ENCODE results near the gene EMILIN1.

EMILIN1 gene

GRCh38 chr2:27054721-27055120 lies 23.7 kb upstream of the EMILIN1 start:
- TF ChIP-seq, protein P1, sequence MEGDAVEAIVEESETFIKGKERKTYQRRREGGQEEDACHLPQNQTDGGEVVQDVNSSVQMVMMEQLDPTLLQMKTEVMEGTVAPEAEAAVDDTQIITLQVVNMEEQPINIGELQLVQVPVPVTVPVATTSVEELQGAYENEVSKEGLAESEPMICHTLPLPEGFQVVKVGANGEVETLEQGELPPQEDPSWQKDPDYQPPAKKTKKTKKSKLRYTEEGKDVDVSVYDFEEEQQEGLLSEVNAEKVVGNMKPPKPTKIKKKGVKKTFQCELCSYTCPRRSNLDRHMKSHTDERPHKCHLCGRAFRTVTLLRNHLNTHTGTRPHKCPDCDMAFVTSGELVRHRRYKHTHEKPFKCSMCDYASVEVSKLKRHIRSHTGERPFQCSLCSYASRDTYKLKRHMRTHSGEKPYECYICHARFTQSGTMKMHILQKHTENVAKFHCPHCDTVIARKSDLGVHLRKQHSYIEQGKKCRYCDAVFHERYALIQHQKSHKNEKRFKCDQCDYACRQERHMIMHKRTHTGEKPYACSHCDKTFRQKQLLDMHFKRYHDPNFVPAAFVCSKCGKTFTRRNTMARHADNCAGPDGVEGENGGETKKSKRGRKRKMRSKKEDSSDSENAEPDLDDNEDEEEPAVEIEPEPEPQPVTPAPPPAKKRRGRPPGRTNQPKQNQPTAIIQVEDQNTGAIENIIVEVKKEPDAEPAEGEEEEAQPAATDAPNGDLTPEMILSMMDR (IDR thresholded peaks at IDR 0.05; ENCODE audit: low read depth, low read length, missing control alignments), result no peak
- H3K4me3 ChIP-seq (replicated peaks; ENCODE audit: low read depth, low read length), result no peak overlapping the region
- no peak for DNase-seq (ENCODE audit: extremely low read depth, low read depth)

DNA sequence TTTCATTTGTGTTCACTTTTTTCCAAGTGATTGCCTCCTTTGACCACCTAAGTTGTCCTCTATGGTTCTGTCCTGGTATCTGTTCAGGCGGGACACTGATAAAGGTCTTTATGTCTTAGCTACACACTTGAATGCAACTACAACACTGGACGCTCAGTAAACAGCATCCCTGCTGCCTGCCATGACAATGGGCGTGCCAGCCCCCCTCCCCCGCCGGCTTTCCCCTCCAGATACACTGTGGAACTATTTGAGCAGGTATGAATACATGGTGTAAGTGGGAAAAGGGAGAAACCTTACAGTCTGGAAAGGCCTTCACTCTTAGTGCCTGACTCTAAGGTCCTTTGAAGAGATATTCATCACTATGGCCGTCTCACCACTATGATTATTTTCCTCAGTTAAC lies 21.2 kb upstream of the EMILIN1 start:
- DNase-seq (ENCODE audit: extremely low read depth, low read depth), result no peak
- TF ChIP-seq, protein P1 (IDR thresholded peaks at IDR 0.05; ENCODE audit: low read depth, low read length, missing control alignments), result no peak
- no peak overlapping the region for H3K4me3 ChIP-seq (replicated peaks; ENCODE audit: low read depth, low read length)

DNA sequence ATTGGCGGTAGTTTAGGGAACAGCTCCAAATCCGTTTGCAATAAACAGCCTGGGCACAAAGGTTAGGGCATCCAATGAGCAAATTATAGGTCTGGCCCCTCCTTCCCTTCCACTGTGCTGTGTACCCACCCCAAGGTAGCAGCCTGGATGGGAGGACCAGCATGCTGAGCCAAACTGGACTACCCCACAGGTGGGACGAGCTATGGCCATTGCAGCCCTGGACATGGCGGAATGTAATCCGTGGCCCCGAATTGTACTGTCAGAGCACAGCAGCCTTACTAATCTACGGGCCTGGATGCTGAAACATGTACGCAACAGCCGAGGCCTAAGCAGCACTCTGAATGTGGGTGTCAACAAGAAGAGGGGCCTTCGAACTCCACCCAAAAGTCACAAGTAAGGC lies 20.2 kb upstream of the EMILIN1 start:
- TF ChIP-seq, protein P1 (IDR thresholded peaks at IDR 0.05; ENCODE audit: low read depth, low read length, missing control alignments), result no peak
- no peak overlapping the region for H3K4me3 ChIP-seq (replicated peaks; ENCODE audit: low read depth, low read length)
- DNase-seq (ENCODE audit: extremely low read depth, low read depth), result no peak

- TF ChIP-seq, protein P1 (IDR thresholded peaks at IDR 0.05; ENCODE audit: low read depth, low read length, missing control alignments), result no peak
- no peak overlapping the region for H3K4me3 ChIP-seq (replicated peaks; ENCODE audit: low read depth, low read length)
- no peak for DNase-seq (ENCODE audit: extremely low read depth, low read depth)
These were observed 19.1 kb upstream of the EMILIN1 start for GRCh38 chr2:27059141-27059820.

DNA sequence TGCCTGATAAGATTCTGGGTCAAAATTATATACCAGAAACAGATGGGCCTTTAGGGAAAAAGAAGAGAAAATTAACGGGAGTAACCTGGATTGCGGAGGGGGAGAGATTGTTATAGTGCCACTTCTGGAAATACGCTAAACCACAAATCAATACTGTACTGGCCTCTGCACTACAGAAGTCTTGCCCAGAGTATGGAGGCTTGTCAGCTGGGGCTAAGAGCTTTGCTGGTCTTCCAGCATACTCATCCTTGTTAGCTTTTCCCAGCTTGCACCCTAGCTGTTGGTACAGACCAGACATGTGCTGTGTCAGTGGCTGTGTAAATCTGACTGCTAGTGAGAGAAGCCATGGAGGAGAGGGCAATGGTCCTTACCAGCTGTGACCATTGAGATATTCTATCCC lies 18.1 kb upstream of the EMILIN1 start:
- H3K4me3 ChIP-seq (replicated peaks; ENCODE audit: low read depth, low read length), result no peak overlapping the region
- TF ChIP-seq, protein P1 (IDR thresholded peaks at IDR 0.05; ENCODE audit: low read depth, low read length, missing control alignments), result no peak
- no peak for DNase-seq (ENCODE audit: extremely low read depth, low read depth)

GRCh38 chr2:27065128-27065527 lies 13.3 kb upstream of the EMILIN1 start:
- H3K4me3 ChIP-seq (replicated peaks; ENCODE audit: low read depth, low read length), result no peak overlapping the region
- TF ChIP-seq, protein P1 (IDR thresholded peaks at IDR 0.05; ENCODE audit: low read depth, low read length, missing control alignments), result no peak
- DNase-seq (ENCODE audit: extremely low read depth, low read depth), result no peak

DNA sequence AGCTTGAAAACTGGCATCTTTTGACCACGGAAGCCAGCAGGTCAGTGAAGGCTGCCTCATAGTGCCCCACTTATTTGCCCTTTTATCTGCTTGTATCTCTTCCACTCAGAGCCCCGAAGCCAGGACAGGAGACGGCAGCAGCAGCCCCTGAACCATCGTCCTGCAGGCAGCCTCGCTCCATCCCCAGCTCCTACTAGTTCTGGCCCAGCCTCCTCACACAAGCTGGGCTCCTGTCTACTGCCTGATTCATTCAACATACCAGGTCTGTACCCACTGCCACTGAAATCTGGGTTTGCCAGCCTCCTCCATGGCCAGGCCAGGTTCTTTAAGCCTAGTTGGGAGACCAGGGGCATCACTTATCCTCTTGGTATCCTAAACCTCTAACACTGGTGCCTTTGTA lies 11.0 kb upstream of the EMILIN1 start:
- TF ChIP-seq, protein P1 (IDR thresholded peaks at IDR 0.05; ENCODE audit: low read depth, low read length, missing control alignments), result no peak
- H3K4me3 ChIP-seq (replicated peaks; ENCODE audit: low read depth, low read length), result no peak overlapping the region
- DNase-seq (ENCODE audit: extremely low read depth, low read depth), result no peak

All from HFF-Myc (cell line).